ENCODE data around the gene B3GNT5.
A peak's percentile ranks its signal among the peaks of the same experiment; 100 is the strongest.

Gene B3GNT5, protein sequence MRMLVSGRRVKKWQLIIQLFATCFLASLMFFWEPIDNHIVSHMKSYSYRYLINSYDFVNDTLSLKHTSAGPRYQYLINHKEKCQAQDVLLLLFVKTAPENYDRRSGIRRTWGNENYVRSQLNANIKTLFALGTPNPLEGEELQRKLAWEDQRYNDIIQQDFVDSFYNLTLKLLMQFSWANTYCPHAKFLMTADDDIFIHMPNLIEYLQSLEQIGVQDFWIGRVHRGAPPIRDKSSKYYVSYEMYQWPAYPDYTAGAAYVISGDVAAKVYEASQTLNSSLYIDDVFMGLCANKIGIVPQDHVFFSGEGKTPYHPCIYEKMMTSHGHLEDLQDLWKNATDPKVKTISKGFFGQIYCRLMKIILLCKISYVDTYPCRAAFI

DNA sequence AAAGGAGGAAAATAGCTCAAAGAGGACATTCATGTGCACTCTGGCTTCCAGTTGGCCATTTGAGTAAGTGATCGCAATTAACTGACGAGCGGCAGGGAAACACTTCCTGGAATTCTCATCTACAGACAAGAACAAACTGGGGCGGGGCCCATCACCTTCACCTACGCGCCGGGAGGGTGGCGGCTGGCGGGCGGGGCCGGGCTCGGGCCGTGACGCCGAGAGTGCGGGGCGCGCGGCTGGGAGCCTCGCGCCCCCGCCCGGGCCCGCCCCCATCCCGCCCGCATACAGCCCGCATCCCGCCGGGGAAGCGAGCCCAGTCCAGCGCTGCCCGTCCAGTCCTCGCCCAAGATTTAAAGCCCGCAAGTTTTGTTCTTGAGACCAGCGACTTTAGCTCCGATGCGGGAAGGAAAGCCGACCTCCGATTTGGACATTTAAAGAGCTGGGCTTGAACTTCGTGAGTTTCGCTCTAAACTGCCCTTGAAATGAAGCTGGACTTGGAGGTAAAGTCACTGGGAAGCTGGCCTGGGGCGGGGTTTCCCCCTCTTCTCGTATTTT, at the start of gene B3GNT5:
Gene B3GNT5, plus strand, starts transcription at position 281 of the 555 bp plus-strand sequence. CDS start 16,546 bp downstream, outside the sequence.
- peak; percentile 46 for DNase-seq

DNA sequence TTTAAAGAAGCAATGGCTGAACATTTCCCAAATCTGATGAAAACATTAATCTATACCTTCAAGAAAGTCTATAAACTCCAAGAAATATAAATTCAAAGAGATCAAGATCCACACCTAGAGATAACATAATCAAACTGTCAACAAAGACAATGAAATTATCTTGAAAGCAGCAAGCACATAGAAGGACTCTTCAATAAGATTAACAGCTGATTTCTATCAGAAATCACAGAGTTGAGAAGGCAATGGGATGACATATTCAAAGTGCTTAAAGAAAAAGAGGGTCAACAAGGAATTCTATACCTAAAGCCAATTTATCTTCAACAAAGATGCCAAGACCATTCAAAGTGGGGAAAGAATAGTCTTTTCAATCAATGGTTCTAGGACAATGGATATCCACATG, 49.4 kb upstream of the B3GNT5 start:
- no peak for DNase-seq
- in situ Hi-C loops (cut with MboI; ENCODE audit: low pct_unique_long_range_greater_than_20kb, low sequenced_read_pairs) = no loop called here

More for the DNA sequence above, at the start of gene B3GNT5:
- in situ Hi-C loops (cut with MboI; ENCODE audit: low pct_unique_long_range_greater_than_20kb, low sequenced_read_pairs) = no loop called here

DNA sequence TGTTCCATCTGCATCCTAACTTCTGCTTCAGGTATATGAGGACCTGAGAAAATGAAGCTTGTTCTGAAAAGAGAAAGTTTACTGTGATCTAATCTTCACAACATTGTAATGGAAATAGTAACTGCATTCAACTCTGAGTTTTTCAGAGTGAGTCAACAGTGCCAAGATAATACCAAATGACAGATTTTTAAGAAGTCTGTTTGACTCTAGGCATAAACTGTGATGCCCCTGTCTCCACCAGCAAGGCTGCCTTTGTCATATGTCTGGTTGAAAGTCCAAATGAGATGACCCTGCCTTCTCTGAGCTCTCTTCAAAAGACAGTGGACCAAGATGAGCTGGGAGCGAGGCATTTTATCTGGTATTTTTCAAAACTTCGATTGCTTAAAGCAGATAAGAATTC, 44.8 kb upstream of the B3GNT5 start:
- in situ Hi-C loops (cut with MboI; ENCODE audit: low pct_unique_long_range_greater_than_20kb, low sequenced_read_pairs) = no loop called here
- DNase-seq = no peak

DNA sequence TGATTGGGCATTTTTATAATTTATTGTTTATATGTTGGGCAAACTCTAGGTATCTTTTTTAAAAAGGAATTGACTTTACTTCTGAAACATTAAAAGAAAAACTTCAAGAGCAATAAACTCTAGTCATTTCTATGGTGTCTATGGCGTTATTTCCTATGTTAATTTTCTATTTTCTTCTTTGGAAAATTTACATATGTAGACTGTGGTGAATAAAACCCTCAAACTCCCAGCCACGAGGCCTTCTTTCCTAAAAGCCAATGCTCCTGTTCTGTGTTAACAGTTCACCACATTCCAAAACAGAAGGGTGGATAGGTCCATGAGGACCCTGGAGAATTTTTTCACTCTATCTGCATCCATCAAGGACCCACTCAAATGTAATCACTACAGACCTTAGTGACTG, 44.3 kb upstream of the B3GNT5 start:
- no peak for DNase-seq
- in situ Hi-C loops (cut with MboI; ENCODE audit: low pct_unique_long_range_greater_than_20kb, low sequenced_read_pairs) = no loop called here

DNA sequence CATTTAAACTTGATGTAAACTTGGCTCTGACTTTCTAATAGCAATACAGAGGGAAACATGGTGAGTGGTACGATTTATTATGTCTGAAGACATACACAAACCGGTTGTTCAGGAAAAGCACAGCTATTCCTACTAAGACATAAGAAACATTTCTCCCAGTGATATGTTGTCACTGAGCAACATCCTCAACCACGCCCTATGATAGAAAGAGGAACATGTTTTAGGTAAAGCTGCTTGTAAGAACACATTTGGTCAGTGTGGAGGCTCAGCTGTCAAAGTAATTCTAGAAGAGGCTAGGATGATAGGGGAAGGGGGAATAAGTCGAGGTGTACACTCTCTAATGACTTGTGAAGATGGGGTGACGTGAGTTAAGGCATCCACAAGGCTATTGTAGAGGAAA, 42.7 kb upstream of the B3GNT5 start:
- in situ Hi-C loops (cut with MboI; ENCODE audit: low pct_unique_long_range_greater_than_20kb, low sequenced_read_pairs) = no loop called here
- DNase-seq = peak; percentile 62

DNA sequence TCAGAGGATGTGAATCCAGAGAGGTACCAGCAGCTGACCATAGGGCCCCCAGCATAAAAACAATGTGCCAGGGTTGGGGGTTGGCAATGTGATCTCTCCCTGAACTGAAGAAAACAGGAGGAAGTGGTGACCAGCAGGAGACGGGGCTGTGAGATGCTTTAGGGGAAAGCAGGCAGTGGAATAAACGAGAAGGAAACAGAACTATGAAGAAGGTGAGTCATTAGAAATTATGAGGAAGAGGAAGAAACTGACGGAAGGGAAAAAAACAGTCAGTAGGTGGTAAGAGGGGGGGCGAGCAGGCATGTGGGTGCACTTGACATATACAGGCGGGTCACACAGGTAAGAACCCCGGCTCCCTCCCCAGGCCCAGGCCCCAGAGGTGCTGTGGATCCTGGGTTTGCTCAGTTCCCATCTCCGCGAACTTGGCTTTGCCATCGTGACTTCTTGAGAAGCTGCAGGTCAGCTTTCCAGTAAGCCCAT, 42.2 kb upstream of the B3GNT5 start:
- DNase-seq = peak; percentile 83
- in situ Hi-C loops (cut with MboI; ENCODE audit: low pct_unique_long_range_greater_than_20kb, low sequenced_read_pairs) = no loop called here

DNA sequence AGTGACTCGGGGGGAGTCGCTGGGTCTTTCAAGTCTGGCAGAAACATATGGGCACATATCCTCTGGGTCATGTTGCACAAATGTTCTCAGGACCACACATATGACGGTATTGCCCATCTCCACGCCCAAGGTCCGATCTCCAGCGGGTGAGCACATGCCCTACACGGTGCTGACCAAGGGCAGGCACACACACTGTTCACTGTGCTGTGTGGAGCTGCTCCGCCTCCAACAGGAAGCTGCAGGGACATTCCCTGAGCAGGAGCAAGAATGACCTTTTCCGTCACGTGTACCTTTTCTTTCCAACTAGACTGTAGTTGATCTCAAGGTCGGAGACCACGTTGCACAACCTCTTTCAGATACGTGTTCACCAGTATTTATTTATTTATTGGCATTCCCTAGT, 41.7 kb upstream of the B3GNT5 start:
- in situ Hi-C loops (cut with MboI; ENCODE audit: low pct_unique_long_range_greater_than_20kb, low sequenced_read_pairs) = no loop called here
- DNase-seq = no peak

DNA sequence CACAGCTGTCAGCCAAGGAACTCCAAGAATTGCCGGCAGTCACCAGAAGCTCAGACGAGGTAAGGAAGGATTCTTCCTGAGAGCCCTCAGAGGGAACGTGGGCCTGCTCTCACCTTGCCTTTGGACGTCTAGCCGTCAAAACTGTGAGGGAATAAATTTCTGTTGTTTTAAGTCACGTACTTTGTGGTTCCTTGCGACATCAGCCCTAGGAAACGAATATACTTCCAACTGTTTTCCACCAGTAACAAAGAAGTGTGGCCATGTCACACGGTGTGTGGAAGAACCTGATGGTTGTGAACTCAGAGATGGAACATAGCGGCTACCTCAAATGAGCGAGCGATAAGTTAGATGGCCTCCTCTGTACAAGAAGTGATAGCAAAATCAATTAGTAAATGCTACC, 41.0 kb upstream of the B3GNT5 start:
- in situ Hi-C loops (cut with MboI; ENCODE audit: low pct_unique_long_range_greater_than_20kb, low sequenced_read_pairs) = no loop called here
- no peak for DNase-seq

DNA sequence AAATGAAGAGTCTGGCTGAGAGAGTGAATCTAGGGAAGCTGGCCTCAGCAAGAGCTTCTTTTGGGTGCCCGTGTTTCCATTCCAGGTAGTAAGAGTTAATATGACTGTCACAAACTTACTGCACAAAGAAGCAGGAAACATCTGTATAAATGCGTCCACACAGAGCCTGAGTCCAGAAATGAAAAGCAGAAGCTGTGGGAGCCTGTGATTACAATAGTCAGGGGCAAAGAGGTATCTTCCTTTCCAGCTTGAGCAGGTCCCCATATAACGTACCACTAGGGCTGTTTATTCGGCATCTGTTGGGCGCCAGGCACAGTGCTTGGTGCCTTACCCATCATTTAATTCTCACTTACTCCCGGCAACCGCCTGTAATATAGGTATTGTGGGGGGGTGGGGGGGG, 40.5 kb upstream of the B3GNT5 start:
- DNase-seq = peak; percentile 98
- in situ Hi-C loops (cut with MboI; ENCODE audit: low pct_unique_long_range_greater_than_20kb, low sequenced_read_pairs) = no loop called here

DNA sequence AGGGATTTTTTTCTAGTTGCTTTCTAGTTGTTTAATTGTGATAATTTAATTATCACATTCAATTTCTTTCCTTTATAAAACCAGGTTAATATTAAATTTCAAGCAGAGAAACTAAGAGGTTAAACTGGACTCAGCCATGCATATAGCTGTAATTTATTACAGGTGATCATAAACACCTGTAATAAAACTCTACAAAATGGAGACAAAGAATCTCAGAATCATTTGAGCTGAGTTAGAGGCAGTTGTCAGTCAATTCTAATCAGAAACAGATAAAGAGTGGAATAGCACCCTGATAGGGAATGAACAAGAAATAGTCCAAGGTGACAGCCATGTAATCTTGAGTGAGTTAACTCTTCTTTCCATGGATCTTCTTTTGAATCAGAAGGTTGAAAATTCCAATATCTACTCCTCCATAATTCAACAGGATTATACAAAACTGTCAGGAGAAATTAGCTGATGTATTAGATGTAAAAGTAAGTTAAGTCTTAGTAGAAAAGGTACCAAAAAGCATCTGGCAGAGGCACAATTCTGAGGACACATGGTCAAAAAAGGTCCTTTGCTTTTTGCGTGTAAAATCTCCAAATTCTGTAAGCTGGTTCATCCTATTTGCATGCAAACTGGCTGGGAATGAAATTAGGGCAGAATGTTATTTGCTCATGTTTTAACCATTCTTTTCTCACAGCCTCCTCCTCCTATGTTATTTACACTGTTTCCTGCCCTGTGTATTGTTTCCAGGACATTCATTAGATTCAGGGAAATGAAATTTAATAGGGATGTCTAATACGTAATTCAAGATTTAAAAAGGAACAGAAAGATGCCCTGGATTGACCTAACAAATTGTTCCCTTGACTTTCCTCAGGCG, 39.4 kb upstream of the B3GNT5 start:
- DNase-seq = no peak
- in situ Hi-C loops (cut with MboI; ENCODE audit: low pct_unique_long_range_greater_than_20kb, low sequenced_read_pairs) = no loop called here

DNA sequence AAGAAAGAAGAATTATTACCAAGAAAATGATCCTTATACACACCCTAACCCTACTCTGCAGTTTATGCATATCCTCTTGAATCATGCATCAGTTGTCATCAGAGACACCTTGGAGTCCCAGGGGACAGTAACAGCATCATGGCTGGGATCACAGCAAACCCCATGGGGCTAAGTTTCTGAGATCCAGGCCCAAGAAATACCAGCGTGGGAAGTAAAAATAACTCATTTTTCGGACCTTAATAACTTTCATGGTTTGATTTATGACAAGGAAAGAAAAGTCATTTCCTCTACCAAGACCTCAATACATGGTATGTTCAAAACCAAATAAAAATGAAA, 38.8 kb upstream of the B3GNT5 start:
- DNase-seq = no peak
- in situ Hi-C loops (cut with MboI; ENCODE audit: low pct_unique_long_range_greater_than_20kb, low sequenced_read_pairs) = no loop called here

DNA sequence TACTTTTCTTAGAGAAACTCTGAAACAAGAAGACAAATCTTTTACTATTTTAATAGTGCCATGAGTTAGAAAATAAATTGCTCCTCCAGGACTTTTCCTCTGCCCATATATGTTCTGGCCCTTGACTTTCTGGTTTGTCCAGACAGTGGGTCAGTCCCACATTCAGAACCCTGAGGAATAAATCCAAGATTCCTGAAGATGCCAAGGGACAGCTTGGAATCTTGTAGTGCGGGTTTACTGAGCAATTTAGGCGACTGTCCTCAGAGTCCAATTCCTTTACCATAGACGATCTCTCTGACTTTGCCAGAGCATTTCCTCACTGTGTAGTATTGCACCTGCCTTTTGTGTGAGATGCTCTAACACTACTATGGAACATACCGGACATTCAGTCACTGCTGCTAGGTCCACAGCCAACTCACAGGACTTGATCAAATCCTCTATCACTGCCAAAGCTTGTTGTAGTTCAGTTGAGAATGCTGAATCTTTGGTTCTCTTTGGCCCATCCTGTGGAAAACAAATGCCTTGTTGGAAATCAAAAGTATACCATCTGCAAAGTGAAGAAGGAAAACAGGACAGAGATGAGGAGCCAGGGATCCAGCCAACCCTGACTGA, 37.4 kb upstream of the B3GNT5 start:
- in situ Hi-C loops (cut with MboI; ENCODE audit: low pct_unique_long_range_greater_than_20kb, low sequenced_read_pairs) = no loop called here
- DNase-seq = no peak

DNA sequence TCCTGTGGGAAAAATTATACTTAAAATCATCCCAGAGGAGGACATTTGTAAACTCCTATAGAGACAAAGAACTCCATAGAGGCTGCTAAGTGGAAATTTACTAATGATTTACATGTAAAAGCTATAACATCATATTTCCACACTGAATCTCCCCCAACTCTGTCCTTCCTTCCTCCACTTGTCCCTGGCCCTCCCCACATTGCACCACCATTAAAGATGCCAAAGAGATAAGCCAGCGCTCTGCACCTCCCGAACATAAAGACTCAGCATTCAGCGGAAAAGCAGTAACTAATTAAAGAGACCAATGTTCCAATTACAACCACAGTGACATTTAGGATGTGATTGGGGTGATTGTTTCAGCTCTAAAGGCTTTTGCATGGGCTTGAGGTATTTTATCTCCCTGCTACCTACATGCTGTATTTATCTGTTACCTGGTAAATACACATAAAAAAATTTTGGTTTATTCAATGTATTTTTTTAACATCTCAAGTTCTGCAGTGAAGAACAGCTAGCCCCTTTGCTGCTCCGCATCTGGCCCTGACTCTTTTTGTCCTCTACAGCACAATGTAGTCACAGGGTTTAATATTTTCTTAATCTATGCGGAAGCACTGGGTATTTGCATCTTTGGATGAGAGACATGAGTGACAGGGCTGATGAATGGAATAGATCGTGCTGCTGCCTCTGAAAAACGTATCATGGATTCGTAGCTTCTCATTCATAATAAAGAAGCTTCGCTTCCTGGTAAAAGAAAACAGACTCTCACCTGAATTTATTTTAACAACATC, 35.3 kb upstream of the B3GNT5 start:
- DNase-seq = peak; percentile 61
- in situ Hi-C loops (cut with MboI; ENCODE audit: low pct_unique_long_range_greater_than_20kb, low sequenced_read_pairs) = no loop called here

DNA sequence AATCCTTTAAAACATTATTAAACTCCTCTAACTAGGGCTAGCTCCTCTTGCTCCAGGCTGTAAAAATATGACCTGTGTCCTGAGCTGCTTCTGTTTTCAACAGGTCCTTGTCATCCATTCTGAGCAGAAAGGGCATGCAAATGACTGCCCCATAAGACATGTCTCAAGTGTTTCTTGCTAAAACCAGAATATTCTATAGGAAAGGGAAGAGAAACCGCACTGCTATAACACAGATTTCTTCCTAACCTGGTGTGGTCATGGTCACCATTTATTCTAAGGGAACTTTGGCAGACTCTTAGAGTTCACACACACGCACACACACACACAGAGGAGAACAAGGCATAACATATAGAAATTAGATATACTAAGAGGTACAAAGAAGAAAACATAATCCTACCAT, 34.2 kb upstream of the B3GNT5 start:
- DNase-seq = peak; percentile 59
- in situ Hi-C loops (cut with MboI; ENCODE audit: low pct_unique_long_range_greater_than_20kb, low sequenced_read_pairs) = no loop called here

DNA sequence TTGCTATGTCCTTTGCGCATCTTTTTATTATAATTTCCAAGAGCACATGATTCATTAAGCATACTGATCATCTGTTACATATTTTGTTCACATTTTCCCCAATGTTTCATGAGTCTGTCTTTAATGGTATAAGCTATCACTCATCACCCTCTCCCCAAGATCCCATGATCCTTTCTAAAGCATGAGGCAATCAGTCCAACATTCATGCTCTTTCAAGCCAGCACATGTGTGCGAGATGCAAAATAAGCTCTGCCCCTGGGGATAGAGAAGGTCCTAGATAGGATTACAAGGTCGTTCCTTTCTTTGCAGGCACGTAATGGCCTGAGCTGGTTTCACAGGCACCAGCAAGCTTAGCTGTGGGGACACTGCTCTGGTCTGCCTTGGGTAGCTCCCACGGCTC, 32.2 kb upstream of the B3GNT5 start:
- in situ Hi-C loops (cut with MboI; ENCODE audit: low pct_unique_long_range_greater_than_20kb, low sequenced_read_pairs) = no loop called here
- no peak for DNase-seq

DNA sequence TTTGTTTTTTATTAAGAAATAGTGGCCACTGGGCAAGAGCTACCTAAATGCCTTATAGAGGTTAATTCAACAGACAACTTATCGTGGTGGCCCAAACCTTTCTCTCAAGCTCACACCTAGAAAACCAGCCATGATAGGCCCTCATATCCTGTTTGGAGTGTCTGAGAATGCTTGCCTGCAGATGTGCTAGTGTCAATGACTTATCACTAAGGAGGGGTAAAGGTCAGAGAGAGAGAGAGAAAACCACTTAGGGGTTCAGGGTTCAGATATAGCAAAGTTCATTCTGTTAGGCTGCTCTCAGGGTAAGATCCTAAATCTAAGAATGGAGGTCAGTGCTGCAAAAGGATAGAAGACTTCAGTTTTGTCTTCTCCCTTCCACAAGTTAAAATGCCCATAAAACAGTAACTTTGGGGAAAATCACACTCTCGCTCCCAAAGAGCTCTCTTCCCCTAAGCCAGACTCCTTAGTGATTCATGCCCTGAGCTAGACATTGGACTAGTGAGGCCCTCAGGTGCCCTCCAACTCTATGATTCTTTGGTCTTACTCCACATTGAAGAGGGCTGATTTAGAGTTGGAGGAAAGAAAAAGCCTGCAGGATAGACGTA, 30.3 kb upstream of the B3GNT5 start:
- no peak for DNase-seq
- in situ Hi-C loops (cut with MboI; ENCODE audit: low pct_unique_long_range_greater_than_20kb, low sequenced_read_pairs) = no loop called here

DNA sequence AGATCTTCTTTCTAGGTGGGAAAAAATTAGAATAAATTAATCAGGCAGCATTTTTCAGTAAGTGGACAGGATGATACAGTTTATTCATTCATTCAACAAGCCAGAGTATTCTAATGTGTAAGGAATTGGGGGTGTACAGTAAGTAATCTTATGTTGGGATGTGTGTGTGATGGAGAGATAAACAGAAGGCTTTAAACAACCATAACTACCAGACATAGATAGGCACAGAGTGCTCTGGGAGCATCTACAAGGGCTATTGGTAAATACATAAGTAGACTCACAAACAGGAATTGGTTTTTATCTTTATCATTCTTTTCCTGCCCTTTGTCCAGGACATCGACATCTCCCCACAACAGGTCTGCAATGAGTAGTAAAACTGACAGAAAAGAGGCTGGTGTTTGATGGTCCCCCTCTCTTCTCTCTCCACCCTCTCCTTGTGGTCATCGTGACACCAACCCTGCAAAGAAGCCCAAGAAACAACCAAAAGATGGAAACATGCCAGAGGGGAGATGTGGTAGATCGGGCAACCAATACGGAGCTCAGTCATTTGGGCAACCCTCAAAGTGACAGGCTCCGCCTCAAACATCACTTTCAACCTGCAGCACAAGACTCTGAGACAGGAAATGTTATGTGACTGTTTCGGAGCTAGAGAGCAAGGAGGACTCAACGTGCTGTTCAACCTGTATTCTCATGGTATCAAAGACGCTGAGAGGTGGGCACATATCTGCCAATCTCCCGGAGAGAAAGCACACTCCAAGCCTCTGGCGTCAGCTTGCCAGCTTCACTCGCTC, 28.7 kb upstream of the B3GNT5 start:
- in situ Hi-C loops (cut with MboI; ENCODE audit: low pct_unique_long_range_greater_than_20kb, low sequenced_read_pairs) = no loop called here
- DNase-seq = no peak

DNA sequence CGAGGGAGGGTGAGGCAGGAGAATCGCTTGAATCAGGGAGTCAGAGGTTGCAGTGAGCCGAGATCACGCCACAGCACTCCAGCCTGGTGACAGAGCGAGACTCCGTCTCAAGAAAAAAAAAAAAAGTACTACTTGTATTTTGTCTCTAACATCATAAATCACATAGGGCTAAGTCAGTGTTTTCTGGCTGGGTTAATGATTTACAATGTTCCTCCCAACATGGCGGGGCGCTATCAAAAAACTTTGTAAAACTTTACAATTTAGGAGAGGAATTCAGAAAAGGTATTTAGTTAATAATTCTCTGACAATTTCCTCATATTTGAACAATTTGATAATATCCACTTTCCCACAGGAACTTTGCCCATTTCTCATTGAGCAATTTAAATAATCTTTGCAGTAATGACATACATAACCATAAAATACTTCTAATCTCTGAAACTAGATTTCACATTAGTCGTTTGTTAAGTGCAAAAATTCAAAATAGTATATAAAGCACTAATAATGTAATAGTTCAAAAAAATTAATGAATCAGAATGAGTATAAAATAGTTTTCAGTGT, 26.6 kb upstream of the B3GNT5 start:
- in situ Hi-C loops (cut with MboI; ENCODE audit: low pct_unique_long_range_greater_than_20kb, low sequenced_read_pairs) = no loop called here
- no peak for DNase-seq

All from KBM-7 (cell line).